Right renal pelvis (tissue), 4 donors: ENCODE results near the gene ZNF701. TPM values are rescaled to one million over a fixed set of nuclear protein-coding genes. Genes with fewer than 3 reads are reported as not detected.
"Not testable (repeated sequence)": the region's sequence is repeated elsewhere in the genome, so short reads cannot be mapped to it uniquely, and the experiment has no call there.

Experiments
- DNase-seq, 4 donors: peaks; one replicate each; pipeline ENCODE4 v3.0.0-alpha.2; 2013; ENCODE audit warnings: low read depth in 4 of 4, low spot score in 3 of 4, missing footprints in 1 of 4
- polyA plus RNA-seq, 4 donors: library from polyadenylated mRNA; unstranded; fragments of 120-200 nt; gene quantifications; one replicate each; pipeline ENCODE4 v1.2.1, GENCODE V29; 2013; ENCODE audit not compliant: insufficient read length in 4 of 4

Gene ZNF701
- polyA plus RNA-seq, 4 donors: 13.3 to 15.2 (median 14.0) TPM

DNA sequence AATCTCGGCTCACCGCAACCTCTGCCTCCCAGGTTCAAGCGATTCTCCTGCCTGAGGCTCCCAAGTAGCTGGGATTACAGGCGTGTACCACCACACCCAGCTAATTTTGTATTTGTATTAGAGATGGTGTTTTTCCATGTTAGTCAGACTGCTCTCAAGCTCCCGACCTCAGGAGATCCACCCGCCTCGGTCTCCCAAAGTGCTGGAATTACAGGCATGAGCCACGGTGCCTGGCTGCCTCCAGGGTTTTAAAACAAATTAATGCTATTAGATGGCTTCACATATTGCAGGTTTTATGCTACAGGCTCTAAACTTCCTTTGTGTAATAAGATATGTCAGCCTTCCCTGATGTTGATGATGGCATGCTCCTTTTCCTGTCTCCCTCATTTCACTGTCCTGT lies 8.5 kb upstream of the ZNF701 start:
- DNase-seq: not testable (repeated sequence)

DNA sequence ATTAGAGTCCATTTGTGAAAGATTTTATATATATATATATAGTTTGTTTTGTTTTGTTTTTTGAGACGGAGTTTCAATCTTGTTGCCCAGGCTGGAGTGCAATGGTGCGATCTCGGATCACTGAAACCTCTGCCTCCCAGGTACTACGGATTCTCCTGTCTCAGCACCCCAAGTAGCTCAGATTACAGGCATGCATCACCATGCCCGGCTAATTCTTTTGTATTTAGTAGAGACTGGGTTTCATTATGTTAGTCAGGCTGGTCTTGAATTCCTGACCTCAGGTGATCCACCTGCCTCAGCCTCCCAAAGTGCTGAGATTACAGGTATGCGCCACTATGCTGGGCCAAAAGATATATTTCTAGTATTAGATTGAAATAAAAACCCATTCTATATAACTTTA lies 4.0 kb upstream of the ZNF701 start:
- DNase-seq: no peak

DNA sequence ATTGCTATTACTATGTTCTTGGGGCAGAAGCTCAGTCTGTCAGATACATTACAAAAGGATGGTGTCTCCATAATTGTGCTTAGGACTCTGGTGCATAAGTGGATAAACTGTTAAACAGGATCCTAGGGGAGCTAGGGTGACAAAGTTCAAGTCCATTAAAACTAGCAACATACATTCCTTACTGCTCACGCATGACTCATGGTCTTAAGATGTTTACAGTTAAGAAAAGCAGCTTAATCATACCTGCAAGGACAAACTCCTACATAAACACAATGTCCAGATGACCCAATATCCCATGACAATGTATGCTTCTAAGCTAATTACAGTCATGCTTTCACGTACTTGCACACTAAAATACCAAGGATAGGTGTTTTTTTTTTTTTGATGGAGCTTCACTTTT lies 3.5 kb upstream of the ZNF701 start:
- no peak for DNase-seq

DNA sequence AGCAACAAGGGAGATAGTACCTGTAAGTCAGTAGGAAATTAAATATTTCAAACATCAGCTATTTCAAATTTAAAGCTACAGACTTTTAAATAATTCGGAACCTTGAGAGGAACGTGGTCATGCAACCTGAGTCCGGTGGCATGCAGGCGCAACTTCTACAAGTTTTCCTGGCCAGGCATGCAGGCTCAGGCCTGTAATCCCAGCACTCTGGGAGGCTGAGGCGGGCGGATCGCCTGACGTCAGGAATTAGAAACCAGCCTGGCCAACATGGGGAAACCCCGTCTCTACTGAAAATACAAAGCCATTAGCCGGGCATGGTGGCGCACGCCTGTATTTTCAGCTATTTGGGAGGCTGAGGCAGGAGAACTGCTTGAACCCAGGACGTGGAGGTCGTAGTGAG lies 2.2 kb upstream of the ZNF701 start:
- no peak for DNase-seq

DNA sequence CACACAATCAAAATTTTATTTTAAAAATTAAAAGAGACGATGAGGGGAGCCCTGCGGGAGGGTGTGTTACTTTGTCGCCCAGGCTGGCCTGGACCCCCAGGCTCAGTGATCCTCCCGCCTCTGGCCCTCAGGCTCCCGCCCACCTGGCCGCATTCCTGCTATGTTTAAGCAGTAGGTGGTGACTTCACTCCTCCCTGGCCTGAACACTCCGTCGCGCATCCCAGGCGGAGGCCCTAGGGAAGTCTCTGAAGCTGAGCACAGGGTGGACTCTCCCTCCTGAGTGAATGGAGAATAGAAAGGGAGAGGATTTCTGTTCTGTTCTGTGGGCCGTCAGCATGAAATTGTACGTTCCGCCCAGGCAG lies 468 bp upstream of the ZNF701 start:
- peak in 2 of 4 donors; percentile 20 to 36 for DNase-seq

DNA sequence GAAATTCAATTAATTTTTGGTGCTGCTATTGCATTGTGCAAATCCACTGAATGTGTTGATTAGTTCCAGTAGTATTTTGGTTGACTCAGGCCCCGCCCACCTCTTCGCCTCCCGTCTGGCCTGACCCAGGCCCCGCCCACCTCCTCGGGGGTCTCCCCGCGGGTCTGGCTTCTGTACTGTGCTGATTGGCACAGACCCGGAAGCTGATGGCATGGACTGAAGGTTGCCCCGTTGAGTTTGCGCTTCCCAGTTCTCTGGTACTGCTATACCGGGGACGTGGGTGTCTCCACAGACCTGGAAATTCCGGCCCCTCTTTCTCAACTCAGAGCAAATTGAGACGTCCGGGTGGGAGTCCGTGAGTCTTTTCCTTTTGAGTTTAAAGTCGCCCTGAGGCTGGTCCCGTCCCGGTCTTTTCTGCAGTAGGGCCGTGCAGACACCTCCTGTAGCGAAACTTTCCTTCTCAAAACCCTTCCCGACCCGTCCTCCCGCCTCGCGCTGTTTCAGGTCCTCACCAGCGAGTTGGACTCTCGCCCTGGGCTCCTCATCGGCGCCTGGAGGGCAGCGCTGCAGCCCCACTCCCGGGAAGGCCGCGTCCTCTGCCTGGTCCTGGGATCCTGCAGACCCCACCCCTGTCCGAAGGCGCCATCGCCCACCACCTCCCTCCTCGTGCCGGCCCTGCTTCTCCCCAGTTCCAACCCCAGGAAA lies 14.8 kb downstream of the ZNF701 start:
- no peak for DNase-seq

DNA sequence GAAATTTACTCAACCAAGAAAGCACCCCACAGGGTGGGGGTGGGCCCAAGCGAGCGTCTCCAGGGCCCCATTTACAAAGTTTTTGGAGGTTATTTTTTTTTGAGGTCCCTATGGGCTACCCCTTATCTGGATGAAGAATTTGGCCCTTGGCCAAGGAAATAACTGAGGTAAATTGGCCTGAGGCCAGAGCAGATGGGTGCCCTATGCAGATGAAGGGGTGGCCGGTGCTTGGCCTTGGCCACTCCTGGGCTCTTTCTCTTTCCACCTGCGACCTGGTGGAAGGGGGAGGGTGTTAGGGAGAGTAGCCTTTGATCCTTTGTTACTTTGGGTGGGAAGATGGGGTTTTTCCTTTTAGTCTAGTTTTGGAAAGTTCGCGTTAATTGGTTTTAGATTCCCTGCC lies 15.5 kb downstream of the ZNF701 start:
- no peak for DNase-seq

DNA sequence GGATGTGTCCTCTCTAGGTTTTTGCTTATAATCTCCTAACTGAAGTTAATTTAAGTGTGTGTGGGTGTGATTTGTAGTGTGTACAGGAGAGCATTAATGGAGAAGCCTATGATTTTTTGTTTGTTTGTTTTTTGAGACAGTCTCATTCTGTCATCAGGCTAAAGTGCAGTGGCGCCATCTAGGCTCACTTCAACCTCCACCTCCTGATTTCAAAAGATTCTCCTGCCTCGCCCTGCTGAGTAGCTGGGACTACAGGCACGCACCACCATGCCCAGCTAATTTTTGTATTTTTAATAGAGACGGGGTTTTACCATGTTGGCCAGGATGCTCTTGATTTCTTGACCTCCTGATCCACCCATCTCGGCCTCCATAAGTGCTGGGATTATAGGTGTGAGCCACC lies 20.6 kb downstream of the ZNF701 start:
- DNase-seq: no peak

DNA sequence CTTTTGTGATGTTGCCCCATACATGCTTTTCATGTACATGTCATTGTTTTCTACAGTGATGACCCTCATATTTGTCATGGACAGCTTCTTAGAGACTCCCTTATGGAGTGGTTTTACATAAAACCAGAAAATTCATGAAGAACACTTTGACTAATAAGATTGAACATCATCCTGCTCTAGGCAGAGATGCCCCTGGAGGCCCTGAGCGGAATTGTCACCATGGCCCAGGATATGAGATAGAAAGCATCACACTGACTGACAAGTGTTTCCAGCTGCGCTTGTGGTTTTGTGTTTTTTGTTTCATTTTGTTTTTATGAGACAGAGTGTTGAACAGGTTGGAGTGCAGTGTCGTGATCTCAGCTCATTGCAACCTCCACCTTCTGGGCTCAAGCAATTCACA lies 22.2 kb downstream of the ZNF701 start:
- no peak for DNase-seq

DNA sequence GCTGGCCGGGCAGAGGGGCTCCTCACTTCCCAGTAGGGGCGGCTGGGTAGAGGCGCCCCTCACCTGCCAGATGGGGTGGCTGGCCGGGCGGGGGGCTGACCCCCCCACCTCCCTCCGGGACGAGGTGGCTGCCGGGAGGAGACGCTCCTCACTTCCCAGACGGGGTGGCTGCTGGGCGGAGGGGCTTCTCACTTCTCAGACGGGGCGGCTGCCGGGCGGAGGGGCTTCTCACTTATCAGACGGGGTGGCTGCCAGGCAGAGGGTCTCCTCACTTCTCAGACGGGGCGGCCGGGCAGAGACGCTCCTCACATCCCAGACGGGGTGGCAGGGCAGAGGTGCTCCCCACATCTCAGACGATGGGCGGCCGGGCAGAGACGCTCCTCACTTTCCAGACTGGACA lies 23.4 kb downstream of the ZNF701 start:
- DNase-seq: not testable (repeated sequence)

DNA sequence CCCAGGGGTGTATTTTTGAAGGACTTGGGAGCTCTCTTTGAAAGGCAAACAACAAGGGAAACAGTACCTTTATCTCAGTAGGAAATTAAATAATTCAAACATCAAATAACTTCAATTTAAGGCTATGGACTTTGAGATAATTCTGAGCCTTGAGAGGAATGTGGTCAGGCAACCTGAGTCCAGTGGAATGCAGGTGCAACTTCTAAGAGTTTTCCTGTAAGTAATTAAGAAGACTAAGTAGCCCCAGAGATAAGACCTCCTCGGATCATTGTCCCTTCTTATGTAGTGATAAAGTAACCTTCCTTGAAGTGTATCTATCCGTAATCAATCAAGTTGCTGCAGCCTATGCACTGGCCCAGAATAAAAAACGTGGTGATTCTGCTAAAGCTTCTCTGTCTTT lies 29.2 kb downstream of the ZNF701 start:
- DNase-seq: no peak

DNA sequence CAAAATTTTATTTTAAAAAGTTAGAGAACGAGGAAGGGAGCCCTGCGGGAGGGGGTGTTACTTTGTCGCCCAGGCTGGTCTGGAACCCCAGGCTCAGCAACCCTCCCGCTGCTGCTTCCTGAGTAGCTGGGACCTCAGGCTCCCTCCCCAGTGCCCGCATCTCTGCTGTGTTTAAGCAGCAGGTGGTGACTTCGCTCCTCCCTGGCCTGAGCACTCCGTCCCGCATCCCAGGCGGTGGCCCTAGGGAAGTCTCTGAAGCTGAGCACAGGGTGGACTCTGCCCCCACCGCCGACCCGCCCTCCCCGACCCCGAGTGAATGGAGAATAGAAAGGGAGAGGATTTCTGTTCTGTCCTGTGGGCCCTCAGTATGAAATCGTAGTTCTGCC lies 30.5 kb downstream of the ZNF701 start:
- DNase-seq: no peak

DNA sequence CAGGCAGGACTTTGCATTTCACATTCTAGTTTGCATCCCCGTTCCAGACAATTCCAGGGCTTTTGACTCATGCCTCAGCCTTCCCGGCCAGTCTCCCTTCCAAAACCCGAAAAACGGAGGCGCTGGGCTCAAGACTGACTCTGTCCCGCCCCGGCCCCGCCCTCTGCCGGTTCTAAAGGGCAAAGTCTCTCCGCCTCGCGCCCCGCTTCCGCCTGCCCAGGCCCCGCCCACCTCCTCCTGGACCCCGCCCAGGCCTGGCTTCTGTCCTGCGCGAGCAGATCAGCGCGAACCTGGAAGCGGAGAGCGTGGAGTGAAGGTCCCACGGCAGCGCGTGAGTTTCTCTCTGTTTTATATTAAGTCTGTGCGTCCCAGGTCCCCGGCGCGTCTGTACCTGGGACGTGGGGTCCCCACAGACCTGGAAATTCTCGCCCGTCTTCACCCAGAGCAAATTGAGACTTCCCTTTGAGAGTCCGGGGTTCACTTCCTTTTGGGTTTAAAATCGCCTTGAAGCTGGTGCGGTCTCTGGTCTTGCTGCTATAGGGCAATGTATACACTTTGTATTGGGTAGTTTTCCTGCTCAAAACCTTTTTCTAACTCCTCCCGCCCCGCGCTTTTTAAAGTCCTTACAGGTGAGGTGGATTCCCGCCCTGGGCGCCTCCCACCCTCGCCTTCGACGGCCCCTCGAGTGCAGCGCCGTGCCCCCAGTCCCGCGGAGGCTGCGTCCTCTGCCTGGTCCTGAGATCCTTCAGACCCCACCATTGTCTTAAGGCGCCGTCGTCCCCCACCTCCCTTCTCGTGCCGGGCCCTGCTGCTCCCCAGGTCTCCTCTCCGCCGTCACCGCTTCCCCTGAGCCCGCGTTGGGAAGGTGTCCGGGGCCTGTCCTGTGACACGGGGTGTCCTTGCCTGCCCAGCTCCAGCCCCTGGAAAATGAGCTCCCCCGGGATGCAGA lies 31.2 kb downstream of the ZNF701 start:
- DNase-seq: peak; percentile 75 to 84 (median 82)

DNA sequence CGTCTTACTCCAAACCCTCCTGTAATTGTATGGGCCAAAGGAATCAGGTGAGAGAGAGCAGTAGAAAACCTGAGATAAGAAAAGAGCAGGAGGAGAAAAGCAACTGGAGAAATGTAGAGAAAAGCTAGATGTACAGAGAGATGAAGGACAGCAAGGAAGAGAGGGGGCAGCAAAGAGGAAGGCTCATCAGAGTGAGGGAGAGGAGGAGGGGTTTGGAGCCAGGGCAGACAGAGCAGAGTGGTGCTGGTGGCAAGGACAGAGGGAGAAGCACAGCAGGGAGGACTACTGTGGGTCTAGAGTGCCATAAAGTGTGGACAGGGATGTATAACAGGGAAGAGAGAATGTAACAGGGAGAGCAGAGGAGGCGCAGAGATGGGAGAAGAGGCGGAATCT lies 31.9 kb downstream of the ZNF701 start:
- DNase-seq: not testable (repeated sequence)

DNA sequence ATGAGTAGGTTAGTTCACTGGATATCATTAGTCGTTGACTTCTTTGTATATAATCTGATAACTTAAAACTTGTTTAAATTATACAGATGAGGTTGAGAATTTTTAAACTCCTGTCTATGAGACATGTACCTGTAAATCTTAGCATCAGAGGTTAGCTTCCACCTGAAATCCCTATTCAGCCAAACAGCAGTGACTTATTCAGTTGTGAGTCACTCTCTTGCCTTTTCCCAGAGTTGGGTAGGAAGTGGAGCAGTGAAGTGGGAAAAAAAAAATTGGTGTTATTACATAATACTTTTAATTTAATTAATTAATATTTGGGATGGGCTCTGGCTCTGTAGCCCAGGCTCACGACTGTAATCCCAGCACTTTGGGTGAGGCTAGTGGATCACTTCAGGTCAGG lies 32.9 kb downstream of the ZNF701 start:
- DNase-seq: no peak

DNA sequence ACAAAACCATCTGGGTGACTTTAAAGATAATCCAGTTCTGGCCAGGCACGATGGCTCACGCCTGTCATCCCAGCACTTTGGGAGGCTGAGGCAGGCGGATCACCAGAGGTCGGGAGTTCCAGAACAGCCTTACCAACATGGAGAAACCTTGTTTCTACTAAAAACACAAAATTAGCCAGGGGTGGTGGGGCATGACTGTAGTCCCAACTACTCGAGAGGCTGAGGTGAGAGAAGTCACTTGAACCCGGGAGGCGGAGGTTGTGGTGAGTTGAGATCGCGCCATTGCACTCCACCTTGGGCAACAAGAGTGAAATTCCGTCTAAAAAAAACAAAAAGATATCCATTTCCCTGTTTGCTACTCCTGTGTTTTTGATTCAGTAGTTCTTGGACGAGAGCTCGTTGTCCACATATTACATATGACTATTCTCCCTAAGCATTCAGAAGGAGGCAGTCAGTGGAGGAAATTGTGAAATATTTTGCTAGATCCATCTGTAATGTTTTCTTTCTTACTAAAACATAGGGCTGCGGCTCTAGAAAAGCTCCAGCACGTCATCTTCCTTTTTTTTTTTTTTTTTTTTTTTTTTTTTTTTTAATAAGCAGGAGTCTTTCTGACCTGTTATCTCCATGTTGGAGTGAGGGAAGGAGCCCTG lies 33.6 kb downstream of the ZNF701 start:
- no peak for DNase-seq

DNA sequence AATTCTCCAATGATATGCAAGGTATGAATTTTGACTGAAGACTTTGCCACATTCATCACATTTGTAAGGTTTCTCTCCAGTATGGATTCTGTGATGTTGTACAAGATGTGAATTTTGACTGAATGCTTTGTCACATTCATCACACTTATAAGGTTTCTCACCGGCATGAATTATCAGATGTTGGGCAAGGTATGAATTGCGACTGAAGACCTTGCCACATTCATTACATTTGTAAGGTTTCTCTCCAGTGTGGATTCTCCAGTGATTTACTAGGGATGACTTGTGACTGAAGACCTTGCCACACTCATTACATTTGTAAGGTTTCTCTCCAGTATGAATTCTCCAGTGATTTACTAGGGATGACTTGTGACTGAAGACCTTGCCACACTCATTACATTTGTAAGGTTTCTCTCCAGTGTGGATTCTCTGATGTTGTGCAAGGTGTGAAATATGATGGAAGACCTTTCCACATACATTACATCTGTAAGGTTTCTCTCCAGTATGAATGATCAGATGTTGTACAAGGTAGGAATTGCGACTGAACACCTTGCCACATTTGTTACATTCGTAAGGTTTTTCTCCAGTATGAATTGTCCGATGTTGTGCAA lies 43.3 kb downstream of the ZNF701 start:
- no peak for DNase-seq

DNA sequence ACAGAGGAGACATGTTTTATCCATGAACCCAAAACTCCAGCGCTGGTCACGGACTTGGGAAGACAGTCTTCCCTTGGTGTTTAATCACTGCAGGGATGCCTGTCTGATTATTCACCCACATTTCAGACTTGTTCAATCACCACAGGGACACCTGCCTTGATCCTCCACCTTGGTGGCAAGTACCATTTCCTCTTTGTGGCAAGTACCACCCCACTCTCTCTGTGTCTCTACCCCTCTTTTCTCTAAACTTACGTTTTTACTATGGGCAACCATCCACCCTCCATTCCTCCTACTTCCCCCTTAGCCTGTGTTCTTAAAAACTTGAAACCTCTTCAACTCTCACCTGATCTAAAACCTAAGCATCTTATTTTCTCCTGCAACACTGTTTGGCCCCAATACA lies 51.3 kb downstream of the ZNF701 start:
- DNase-seq: no peak

DNA sequence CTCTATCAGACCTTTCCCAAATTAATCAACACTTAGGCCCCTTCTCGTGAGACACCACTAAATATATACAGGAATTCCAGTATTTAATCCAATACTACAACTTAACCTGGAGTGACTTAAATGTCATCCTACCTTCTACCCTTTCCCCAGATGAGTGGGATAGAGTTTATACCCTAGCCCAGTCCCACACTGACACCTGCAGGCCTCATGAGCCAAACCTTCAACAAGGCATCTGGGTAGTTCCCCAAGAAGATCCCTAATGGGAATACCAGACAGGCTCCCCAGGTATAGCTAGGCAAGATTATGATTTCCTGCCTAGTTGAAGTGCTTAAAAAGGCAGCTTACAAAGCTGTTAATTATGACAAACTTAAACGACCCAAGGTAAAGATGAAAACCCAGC lies 52.2 kb downstream of the ZNF701 start:
- no peak for DNase-seq

DNA sequence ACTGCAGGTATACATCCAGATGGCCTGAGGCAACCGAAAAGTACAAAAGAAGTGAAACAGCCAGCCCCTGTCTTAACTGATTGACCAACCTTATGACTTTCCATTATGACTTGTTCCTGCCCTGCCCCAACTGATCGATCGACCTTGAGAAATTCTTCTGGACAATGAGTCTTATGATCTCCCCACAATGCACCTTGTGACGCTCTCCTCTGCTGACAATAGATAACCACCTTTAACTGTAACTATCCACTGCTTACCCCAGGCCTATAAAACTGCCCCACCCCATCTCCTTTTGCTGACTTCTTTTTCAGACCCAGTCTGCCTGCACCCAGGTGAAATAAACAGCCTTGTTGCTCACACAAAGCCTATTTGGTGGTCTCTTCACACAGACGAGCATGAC lies 56.8 kb downstream of the ZNF701 start:
- DNase-seq: no peak

DNA sequence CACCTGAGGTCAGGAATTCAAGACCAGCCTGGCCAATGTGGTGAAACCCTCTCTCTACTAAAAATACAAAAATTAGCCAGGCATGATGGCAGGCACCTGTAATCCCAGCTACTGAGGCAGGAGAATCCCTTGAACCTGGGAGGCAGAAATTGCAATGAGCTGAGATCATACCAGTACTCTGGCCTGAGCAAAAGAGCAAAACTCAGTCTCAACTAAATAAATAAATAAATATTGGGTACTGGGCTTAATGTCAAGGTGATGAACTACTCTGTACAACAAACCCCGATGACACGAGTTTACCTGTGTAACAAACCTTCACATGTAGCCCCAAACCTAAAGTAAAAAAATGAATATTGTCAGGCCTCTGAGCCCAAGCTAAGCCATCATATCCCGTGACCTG lies 57.4 kb downstream of the ZNF701 start:
- not testable (repeated sequence) for DNase-seq
